Panc1 (cell line): ENCODE results near the gene CDH23. TPM values are rescaled to one million over a fixed set of nuclear protein-coding genes. Genes with fewer than 3 reads are reported as not detected.

Experiments
- ATAC-seq: fragments of 200-7000 bp; cut with Tn5 transposase; 2 replicates; pipeline ENCODE4 v1.9.1; 2020; ENCODE audit warnings: mild to moderate bottlenecking, moderate library complexity
- BruUV-seq: library from RNA; stranded (reverse); fragments of 400-500 nt; replicated peaks from 2 replicates; lab custom pipeline; 2021; lab: Mats Ljungman, UMichigan
- CTCF ChIA-PET: fragments of 300-600 bp; sonication (Branson Sonifier 250); formaldehyde crosslinking; loops from one replicate; lab custom pipeline; 2022; ENCODE audit warnings: antibody characterized with exemption; lab: Charles Lee
- POLR2A ChIA-PET: fragments of 300-600 bp; sonication (Branson Sonifier 250); formaldehyde crosslinking; loops from one replicate; lab custom pipeline; 2022; ENCODE audit warnings: antibody characterized with exemption; lab: Charles Lee
- DNase-seq: peaks from one replicate; pipeline ENCODE4 v3.0.0-alpha.2; 2010; ENCODE audit warnings: low read depth, low spot score
- H3K27ac ChIP-seq: 2 replicates; pipeline ENCODE4 v1.5.1; 2011; ENCODE audit warnings: mild to moderate bottlenecking, low read length, inconsistent platforms
- H3K27me3 ChIP-seq: fragments of 200-500 bp; sonication (Bioruptor generic); 2 replicates; pipeline ENCODE4 v1.6.0; 2014; ENCODE audit warnings: low read length, inconsistent platforms; ENCODE audit not compliant: control insufficient read depth, insufficient read depth
- H3K36me3 ChIP-seq: fragments of 200-500 bp; sonication (Bioruptor generic); 2 replicates; pipeline ENCODE4 v1.5.1; 2014; ENCODE audit warnings: inconsistent platforms, mild to moderate bottlenecking, low read length, moderate library complexity; ENCODE audit not compliant: control insufficient read depth, insufficient read depth
- H3K4me1 ChIP-seq: 2 replicates; pipeline ENCODE4 v1.5.1; 2011; ENCODE audit warnings: inconsistent platforms, mild to moderate bottlenecking, low read length, moderate library complexity; ENCODE audit not compliant: control insufficient read depth, insufficient read depth
- H3K4me3 ChIP-seq, 2 experiments: 2 replicates each; pipeline ENCODE4 v1.5.1; 2011 to 2012; ENCODE audit warnings: low read depth in 2 of 2, low read length in 2 of 2, mild to moderate bottlenecking in 2 of 2, inconsistent platforms in 1 of 2, moderate library complexity in 1 of 2
- H3K9me3 ChIP-seq: fragments of 200-500 bp; sonication (Bioruptor generic); 2 replicates; pipeline ENCODE4 v1.5.1; 2014; ENCODE audit warnings: low read depth, mild to moderate bottlenecking, inconsistent platforms, low read length, moderate library complexity; ENCODE audit not compliant: control insufficient read depth, insufficient read depth
- POLR2AphosphoS5 ChIP-seq: IDR thresholded peaks from 2 replicates; pipeline ENCODE4 v1.6.1; 2012; ENCODE audit warnings: mild to moderate bottlenecking, low read depth, low read length, moderate library complexity
- SIN3A ChIP-seq: IDR thresholded peaks from 2 replicates; pipeline ENCODE4 v1.6.1; 2012; ENCODE audit warnings: low read depth, mild to moderate bottlenecking, low read length, moderate library complexity, borderline replicate concordance; ENCODE audit not compliant: insufficient read depth
- TCF7L2 ChIP-seq: IDR thresholded peaks from 2 replicates; pipeline ENCODE4 v1.6.1; 2011; ENCODE audit warnings: mild to moderate bottlenecking, low read depth, low read length, inconsistent platforms
- in situ Hi-C: cut with HindIII; loops from 2 replicates; pipeline ENCODE4 v1.10.0; 2016; ENCODE audit warnings: low sequenced_read_pairs, low pct_unique_long_range_greater_than_20kb
- intact Hi-C: fragments of 100-400 bp; cut with micrococcal nuclease; formaldehyde crosslinking; loops from one replicate; pipeline ENCODE4 v1.10.0; 2022; ENCODE audit not compliant: unreplicated experiment
- total RNA-seq: library from RNA; stranded (reverse); gene quantifications from one replicate; pipeline ENCODE4 v1.2.1, GENCODE V29; 2021; ENCODE audit not compliant: unreplicated experiment
- TF ChIP-seq, protein P1 (sequence below): fragments of 450-650 bp; IDR thresholded peaks from 2 replicates; pipeline ENCODE4 v1.5.1; 2017; ENCODE audit warnings: mild to moderate bottlenecking
- TF ChIP-seq, protein P2 (sequence below), 2 experiments: IDR thresholded peaks; 2 replicates each; pipeline ENCODE4 v1.6.1; 2011 to 2012; ENCODE audit warnings: low read depth in 2 of 2, control low read depth in 1 of 2, low read length in 1 of 2, mild to moderate bottlenecking in 1 of 2, moderate library complexity in 1 of 2; ENCODE audit not compliant: insufficient read depth in 1 of 2

Gene CDH23
- total RNA-seq, 1 experiment from 2014 or later: 2.7 TPM

DNA sequence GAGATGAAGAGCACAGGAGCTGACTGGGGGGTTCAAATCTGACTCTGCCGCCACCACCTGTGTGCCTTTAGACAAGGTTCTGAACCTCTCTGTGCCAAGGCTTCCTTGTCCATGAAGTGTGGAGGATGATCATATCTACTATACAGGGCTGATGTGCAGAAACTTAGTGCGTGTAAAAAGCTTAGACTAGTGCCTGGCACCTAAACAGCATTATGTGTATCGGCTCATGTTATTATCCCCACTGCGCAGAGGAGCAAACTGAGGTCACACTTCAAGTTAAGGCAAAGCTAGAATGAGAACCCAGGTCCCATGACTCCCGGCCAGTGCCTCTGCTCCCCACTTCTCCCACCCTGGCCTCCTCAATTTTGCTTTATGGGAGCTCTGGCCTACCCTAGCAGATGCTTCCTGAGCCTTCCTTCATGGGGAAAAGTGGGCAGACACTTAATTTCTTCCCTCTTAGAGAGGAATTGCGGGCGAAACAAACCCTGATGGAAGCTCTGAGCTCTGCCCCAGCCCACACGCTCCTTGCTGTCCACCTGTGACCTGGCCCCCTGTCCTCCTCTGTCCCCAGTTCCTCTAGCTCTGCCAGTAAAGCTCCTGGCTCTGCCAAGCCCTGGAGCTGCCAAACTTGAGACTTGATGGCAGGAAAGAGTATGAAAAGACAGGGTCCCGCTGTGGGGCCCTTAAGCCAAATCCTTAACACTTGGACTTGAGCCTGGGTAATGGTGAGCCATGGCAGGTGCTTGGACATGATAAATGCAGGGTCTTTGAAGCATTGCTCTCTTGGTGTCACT is 71.0 kb downstream of the CDH23 start:
- no peak overlapping the region for H3K4me3 ChIP-seq
- intact Hi-C loops (no loop called here), in situ Hi-C loops (no loop called here)
- DNase-seq: no peak
- ATAC-seq: no peak
- TF ChIP-seq, protein P1, sequence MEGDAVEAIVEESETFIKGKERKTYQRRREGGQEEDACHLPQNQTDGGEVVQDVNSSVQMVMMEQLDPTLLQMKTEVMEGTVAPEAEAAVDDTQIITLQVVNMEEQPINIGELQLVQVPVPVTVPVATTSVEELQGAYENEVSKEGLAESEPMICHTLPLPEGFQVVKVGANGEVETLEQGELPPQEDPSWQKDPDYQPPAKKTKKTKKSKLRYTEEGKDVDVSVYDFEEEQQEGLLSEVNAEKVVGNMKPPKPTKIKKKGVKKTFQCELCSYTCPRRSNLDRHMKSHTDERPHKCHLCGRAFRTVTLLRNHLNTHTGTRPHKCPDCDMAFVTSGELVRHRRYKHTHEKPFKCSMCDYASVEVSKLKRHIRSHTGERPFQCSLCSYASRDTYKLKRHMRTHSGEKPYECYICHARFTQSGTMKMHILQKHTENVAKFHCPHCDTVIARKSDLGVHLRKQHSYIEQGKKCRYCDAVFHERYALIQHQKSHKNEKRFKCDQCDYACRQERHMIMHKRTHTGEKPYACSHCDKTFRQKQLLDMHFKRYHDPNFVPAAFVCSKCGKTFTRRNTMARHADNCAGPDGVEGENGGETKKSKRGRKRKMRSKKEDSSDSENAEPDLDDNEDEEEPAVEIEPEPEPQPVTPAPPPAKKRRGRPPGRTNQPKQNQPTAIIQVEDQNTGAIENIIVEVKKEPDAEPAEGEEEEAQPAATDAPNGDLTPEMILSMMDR: no peak
- TF ChIP-seq SIN3A (no peak), POLR2AphosphoS5 (no peak), TCF7L2 (no peak)
- TF ChIP-seq, protein P2, sequence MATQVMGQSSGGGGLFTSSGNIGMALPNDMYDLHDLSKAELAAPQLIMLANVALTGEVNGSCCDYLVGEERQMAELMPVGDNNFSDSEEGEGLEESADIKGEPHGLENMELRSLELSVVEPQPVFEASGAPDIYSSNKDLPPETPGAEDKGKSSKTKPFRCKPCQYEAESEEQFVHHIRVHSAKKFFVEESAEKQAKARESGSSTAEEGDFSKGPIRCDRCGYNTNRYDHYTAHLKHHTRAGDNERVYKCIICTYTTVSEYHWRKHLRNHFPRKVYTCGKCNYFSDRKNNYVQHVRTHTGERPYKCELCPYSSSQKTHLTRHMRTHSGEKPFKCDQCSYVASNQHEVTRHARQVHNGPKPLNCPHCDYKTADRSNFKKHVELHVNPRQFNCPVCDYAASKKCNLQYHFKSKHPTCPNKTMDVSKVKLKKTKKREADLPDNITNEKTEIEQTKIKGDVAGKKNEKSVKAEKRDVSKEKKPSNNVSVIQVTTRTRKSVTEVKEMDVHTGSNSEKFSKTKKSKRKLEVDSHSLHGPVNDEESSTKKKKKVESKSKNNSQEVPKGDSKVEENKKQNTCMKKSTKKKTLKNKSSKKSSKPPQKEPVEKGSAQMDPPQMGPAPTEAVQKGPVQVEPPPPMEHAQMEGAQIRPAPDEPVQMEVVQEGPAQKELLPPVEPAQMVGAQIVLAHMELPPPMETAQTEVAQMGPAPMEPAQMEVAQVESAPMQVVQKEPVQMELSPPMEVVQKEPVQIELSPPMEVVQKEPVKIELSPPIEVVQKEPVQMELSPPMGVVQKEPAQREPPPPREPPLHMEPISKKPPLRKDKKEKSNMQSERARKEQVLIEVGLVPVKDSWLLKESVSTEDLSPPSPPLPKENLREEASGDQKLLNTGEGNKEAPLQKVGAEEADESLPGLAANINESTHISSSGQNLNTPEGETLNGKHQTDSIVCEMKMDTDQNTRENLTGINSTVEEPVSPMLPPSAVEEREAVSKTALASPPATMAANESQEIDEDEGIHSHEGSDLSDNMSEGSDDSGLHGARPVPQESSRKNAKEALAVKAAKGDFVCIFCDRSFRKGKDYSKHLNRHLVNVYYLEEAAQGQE (IDR thresholded peaks at IDR 0.05; ENCODE audit: insufficient read depth in 1 of 2, low read depth in 2 of 2, low read length in 1 of 2): no peak
- H3K36me3 ChIP-seq: no peaks in the 10 kb centered on the region
- H3K27me3 ChIP-seq: no peaks in the 10 kb centered on the region
- BruUV-seq: no TSS peak
- no peaks in the 10 kb centered on the region for H3K4me1 ChIP-seq
- ChIA-PET CTCF (interaction anchor here (0.8 to 1.9 kb wide), 2 partner anchors 18 to 198 kb away, joined by 3 to 4 read pairs; no protein-coding TSS in a partner anchor), POLR2A (no interaction called here)
- H3K9me3 ChIP-seq: no peaks in the 10 kb centered on the region
- H3K27ac ChIP-seq: no peak overlapping the region

DNA sequence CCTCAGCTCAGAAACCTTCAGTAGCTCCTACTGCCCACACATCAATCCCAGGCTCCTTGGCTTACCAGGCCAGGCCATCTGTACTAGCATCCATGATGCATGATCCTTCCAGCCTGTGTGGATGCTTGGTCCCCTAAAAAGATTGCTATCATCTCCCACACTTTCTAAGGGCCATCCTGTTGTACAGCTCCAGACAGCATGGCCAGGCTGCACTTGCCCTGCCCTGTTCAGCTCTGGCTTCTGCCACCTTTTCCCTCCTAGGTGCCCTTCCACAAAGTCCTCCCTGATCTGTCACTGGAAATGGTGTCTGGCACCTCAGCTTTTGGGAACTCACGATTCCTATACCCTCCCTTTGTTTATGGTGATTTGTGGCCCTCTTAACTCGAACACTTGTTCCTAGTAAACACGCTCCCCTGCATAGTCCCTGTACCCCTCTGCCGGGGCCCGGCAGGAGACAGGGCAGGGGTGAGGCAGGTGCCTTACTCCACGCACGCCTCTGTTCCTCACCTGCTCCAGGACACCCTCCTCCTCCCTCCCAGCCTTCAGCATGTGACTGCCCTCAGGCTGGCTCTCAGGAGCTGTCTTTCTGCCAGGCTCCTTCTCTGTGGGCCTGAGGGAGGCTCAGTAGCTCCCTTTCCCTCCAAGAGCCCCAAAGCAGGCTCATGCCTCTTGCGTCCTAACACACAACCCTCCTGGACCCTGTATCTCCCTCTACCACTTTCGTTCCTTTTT is 71.8 kb downstream of the CDH23 start:
- no TSS peak for BruUV-seq
- in situ Hi-C loops (no loop called here), intact Hi-C loops (no loop called here)
- H3K4me3 ChIP-seq: no peak overlapping the region
- no peaks in the 10 kb centered on the region for H3K4me1 ChIP-seq
- no peaks in the 10 kb centered on the region for H3K27me3 ChIP-seq
- ChIA-PET CTCF (interaction anchor here (0.8 to 1.9 kb wide), 2 partner anchors 18 to 198 kb away, joined by 3 to 4 read pairs; no protein-coding TSS in a partner anchor), POLR2A (no interaction called here)
- no peak for TF ChIP-seq TCF7L2
- TF ChIP-seq, protein P2 (IDR thresholded peaks at IDR 0.05; ENCODE audit: insufficient read depth in 1 of 2, low read depth in 2 of 2, low read length in 1 of 2): no peak
- TF ChIP-seq, protein P1: no peak
- TF ChIP-seq POLR2AphosphoS5: no peak
- no peak for TF ChIP-seq SIN3A
- no peak overlapping the region for H3K27ac ChIP-seq
- H3K36me3 ChIP-seq: no peaks in the 10 kb centered on the region
- ATAC-seq (peak; percentile 43), DNase-seq (no peak)
- no peaks in the 10 kb centered on the region for H3K9me3 ChIP-seq
